ENCODE results near the gene NF2.

DNA sequence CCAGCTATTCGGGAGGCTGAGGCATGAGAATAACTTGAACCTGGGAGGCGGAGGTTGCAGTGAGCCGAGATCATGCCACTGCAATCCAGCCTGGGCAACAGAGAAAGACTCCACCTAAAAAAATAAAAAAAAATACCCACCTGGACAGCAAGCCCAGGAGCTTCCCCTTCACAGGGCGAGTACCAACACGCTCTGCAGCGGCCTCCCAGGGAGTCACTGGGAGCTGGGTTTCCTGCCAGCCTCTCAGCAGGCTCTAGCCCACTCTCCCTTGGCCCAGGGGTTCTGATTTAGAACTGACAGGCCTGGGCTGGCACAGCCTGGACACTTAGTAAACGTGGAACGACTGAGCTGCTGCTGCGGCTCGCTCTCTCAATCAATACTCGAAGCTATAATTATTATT is 114.4 kb downstream of the NF2 start:
- TF ChIP-seq ZNF274 (IDR thresholded peaks at IDR 0.05; ENCODE audit: low read depth, low read length) (no peak), SUZ12 (IDR thresholded peaks at IDR 0.05; ENCODE audit: extremely low read depth, insufficient read depth, insufficient read length) (no peak), YY1 (IDR thresholded peaks at IDR 0.05; ENCODE audit: insufficient read depth, insufficient read length) (no peak)

Measured in NT2/D1 (cell line).